ENCODE data around the gene SLC4A11.

The SLC4A11 gene

GRCh38 chr20:3239026-3239866 is at the start of gene SLC4A11:
SLC4A11 (minus strand) TSS chr20:3239190; CDS start chr20:3239137, 53 bp downstream.
- peak; percentile 23 for DNase-seq (ENCODE audit: low spot score)

GRCh38 chr20:3283222-3283820 is 44.3 kb upstream of the SLC4A11 start:
- DNase-seq (ENCODE audit: low spot score), result no peak

DNA sequence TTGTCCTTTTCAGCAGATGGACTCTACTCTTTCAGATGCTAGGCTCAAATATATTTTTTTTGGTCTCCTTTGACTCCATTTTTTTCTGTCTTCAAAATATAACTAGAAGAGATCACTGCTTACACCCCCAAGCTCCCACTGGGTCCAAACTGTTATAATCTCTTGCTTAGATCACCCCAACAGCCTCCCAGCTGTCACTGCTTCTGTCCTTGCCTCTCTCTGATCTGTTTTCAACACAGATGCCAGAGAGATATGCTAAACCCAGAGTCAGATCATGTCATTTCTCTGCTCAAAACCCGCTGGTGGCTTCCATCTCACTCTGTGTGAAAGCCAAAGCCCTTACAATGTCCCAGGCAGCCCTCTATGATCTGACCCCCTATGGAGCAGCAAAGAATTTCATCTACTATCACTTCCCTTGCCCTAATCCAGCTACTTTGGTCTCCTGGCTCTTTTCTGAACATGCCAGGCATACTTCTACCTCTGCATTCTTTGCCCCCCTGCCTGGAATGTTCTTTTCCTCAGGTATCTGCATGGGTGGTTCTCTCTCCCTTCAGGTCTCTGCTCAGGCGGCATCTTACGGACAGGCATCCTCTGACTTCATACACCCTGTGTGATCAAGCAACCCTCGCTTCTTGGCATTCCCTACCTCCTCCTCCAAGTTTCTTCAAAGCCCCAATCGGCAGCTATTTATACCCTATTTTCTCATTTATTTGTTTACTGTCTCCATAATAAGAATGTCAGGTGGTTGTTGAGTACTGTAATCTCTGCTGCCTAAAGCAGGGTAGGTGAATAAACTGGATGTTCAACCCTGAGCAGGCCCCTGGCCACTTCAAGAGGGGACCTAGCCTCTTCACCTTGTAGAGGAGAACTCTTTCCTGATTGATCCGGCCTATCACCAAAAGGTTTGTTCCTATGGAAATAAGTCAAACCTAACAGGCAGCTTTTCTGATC is 43.6 kb upstream of the SLC4A11 start:
- no peak for DNase-seq (ENCODE audit: low spot score)

GRCh38 chr20:3281437-3281836 is 42.4 kb upstream of the SLC4A11 start:
- no peak for DNase-seq (ENCODE audit: low spot score)

- no peak for DNase-seq (ENCODE audit: low spot score)
Measured at GRCh38 chr20:3279761-3280160, 40.8 kb upstream of the SLC4A11 start.

DNA sequence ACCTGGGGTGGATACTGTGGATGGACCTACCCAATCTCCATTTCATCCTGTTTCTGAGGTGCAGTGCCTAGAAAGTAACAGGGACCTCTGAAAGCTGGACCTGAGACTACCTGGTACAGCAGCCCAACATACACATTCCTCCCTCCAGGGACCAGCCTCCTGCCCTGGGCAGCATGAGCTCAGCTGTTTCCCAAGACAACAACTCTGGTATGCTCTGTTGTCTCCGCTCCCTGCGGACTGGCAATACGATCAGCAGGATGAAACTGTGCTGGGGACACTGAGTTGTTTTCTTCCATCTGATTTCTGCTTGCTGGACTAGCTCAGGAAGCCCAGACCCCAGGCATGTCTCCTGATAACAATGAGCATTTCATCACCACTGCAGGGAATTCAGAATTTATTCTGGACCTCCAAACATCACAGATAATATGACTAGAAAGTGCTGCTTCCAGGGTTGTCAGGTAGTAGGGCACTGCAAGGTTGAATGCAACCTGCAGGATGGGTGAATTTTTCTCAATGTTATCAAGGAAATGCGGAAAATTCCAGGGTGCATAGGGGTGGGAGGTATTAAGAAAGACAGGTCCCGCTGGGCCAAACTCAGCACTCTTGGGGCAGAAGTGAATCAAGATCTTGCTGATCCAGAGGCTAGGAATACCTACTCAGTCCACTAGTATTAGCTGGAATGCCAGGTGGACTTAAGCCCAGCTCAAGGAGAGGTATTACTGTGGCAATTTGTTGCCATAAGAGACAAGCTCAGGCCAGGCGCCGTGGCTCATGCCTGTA is 38.9 kb upstream of the SLC4A11 start:
- DNase-seq (ENCODE audit: low spot score), result no peak

DNA sequence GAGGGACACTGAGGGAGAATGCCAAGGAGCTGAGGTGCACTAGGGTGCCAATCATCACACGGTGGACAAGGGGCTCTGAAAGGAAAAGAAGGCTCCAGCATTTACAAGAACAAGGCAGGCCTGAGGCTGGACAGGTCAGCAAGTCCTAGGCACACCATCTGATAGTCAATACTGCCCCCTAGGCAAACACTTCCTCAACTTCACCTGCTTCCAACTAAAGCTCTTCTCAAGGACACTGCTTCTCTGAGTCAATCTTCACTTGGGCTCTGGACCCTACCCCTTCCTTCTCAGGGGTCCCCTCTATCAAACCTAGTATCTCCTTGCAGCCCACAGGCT is 37.7 kb upstream of the SLC4A11 start:
- DNase-seq (ENCODE audit: low spot score), result peak; percentile 70

DNA sequence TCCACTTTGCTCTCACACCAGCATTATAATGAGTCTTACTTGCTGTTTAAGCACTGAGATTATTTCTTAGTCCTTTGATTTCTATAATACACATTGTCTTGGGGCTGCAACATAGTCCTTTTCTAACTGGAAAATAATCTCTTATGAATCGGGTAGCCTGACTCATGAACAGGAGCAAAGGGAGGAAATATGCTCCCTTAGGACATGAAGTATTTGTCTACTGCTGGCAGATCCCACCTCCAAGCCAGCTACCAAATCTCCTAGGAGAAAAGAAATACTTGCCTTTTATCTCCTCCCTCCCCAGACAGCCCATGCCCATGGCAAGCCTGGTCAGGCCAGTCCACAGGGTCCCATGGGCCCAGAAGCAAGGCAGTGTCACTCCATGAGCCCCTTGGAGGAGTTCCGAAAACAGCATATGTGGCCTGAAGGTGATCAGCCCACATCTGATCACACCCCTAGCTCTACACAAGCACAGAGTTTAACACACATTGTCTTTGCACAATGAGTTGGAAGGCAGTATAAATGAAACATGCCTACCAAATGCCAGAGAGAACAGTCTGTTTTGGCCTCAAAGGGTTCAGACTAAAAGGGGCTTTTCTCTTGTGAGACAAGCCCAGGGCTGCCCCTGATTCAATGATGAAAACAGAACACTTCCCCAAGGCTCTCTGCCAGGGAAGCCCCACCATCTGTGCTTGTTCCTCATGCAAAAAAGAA is 37.1 kb upstream of the SLC4A11 start:
- DNase-seq (ENCODE audit: low spot score), result no peak

DNA sequence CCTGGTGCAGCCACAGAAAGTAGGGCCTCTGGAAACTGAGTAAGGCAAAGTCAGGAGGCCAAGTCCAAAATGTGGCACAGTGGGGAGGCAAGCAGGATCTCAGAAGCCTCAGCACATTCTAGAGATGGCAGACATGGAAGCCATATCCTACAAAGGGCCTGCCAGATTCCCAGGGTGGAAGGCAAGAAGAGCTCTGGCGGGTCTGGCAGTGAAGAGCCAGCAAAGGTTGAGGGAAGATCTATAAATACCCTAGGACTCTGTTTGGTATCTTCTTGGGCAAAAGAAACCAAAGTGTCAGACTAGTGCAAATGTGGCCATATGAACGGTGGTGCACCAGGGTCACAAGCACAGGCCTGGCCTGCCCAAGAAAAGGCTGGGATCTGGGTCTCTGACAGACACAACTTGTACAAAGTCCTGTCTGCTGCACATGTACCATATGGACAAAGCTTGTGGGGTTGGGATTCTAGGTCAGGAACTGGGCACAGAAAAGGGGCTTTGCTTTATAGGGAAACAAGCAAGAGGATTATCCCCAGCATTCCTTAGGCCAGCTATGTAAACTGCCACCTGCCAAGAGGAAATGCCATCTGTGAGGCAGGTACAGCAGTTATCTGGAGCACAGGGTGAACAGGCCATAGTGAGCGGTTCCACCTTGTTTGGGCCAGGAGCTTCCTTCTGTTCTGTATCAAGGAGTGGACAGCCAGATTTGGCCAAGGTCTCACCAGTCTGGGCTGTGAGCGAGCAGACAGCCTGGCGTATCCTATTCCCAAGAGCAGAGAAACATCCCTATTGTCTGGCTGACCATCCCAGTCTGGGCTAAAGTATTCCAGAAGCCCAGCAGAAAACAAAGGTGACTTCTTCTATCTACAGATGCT is 36.3 kb upstream of the SLC4A11 start:
- peak; percentile 96 for DNase-seq (ENCODE audit: low spot score)

- DNase-seq (ENCODE audit: low spot score), result no peak
Measured at GRCh38 chr20:3273371-3273770, 34.4 kb upstream of the SLC4A11 start.

DNA sequence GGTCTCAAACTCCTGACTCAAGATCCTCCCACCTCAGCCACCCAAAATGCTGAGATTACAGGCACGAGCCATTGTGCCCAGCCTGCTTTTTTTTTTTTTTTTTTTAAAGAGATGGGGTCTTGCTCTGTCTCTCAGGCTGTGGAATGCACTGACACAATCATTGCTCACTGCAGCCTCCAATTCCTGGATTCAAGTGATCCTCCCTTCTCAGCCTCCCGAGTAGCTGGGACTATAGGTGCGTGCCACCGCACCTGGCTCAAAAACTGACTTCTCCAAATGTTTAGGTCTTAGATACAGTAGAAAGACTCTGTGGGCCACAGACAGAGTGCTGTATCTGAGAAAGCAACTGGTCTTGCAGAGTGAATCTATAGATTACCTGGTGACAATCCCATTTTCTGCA is 31.1 kb upstream of the SLC4A11 start:
- no peak for DNase-seq (ENCODE audit: low spot score)

DNA sequence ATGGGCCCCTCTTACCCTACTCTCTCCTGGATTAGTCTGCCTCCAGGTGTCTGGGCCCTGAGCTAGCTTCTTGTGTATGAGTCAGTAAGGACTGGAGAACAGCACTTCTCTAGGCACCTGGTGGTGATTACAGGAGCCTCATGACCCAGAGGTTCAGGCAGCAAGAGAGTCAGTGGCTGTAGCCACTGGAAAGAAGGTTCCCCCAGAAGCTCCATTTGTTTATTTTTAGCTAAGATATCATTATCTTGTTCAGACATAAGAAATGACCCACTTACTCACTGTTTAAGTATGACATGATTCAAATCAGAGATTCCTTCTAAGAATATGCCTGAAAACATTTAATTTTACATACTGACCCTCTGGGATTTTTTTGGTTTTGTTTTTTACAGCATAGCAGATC is 23.6 kb upstream of the SLC4A11 start:
- DNase-seq (ENCODE audit: low spot score), result no peak

- no peak for DNase-seq (ENCODE audit: low spot score)
Measured at GRCh38 chr20:3258429-3258828, 19.4 kb upstream of the SLC4A11 start.

DNA sequence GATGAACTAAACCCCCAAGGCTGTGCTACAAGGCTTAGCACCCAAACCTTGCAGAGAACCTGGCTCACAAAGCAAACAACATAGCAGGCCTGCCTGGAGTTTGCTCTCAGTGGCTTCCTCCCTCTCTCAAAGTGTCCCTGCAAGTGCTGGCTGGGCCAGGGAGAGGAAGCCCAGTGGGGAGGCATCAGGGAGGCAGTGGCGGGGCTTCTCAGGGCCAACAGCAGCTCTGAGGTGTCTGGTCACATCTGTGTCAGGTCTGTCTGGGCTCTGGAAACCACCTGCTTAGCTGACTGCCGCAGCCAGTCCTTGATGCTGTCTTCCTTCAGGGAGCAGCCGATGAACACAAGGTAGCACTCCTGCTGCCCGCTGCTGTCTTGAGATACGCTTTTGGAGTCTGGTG is 16.7 kb upstream of the SLC4A11 start:
- no peak for DNase-seq (ENCODE audit: low spot score)

- peak; percentile 36 for DNase-seq (ENCODE audit: low spot score)
Measured at GRCh38 chr20:3251806-3252205, 12.8 kb upstream of the SLC4A11 start.

GRCh38 chr20:3250091-3250504 is 11.1 kb upstream of the SLC4A11 start:
- DNase-seq (ENCODE audit: low spot score), result peak; percentile 49

DNA sequence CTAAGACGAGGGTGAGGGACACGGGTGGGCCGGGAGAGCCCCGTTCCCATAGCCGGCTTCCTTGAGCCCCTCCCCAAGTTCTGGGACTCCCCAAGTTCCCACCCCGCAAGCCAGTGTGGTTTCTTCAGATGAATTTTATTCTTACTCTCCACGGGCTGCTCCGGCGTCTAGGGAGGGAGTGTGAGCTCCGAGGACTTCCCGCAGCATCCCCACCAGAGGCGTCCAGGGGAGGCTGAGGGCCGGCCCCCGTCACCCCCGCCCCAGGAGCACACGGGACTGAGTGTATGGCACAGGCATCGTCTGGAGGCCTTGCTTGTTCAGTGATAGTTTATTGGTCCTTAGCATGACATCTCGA is 10.0 kb upstream of the SLC4A11 start:
- DNase-seq (ENCODE audit: low spot score), result no peak

GRCh38 chr20:3248167-3248992 is 9.4 kb upstream of the SLC4A11 start:
- no peak for DNase-seq (ENCODE audit: low spot score)

DNA sequence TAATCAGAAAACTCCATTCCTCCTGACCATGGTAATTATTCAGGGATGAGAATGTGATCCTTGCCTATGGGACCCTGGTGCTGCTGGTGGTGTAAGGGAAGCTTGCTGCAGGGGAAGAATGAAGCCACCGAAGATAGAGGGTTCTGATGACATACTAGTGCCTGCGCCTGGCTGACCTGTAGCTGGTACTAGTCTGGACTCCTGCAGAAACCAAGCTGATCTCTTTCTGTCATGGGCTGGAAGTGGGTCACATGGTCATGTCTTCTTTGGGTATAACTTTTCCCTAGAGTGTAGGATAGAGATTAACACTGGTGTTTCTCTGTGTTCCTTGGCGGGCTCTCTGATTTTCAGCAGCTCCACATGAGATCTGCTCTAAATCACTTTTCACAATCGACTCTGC is 8.6 kb upstream of the SLC4A11 start:
- DNase-seq (ENCODE audit: low spot score), result no peak

Measured in cerebellar cortex (tissue), 1 donor.